Measurements from ENCODE around the gene GLS. TPM values are rescaled to one million over a fixed set of nuclear protein-coding genes. Genes with fewer than 3 reads are reported as not detected.
A peak's percentile ranks its signal among the peaks of the same experiment; 100 is the strongest.

The GLS gene
- total RNA-seq, 2 experiments from 2014 or later, result 136 to 242 TPM

- Mint-ChIP-seq H3K4me1 (peaks cover 58% of the 10 kb centered on the region), H3K9me3 (ENCODE audit: low read depth) (peaks cover 24% of the 10 kb centered on the region), H3K4me3 (no peak overlapping the region), H3K27me3 (no peaks in the 10 kb centered on the region), H3K27ac (peak overlapping the region; percentile 68), H3K36me3 (ENCODE audit: low read depth) (peaks cover 97% of the 10 kb centered on the region)
- ATAC-seq, result no peak
- POLR2A ChIA-PET, result interaction anchor here (1.2 kb wide), 1 partner anchor 13 kb away, joined by 4 read pairs; no protein-coding TSS in a partner anchor
- no peak for DNase-seq
- CTCF ChIA-PET, result interaction anchor here (1.6 kb wide), 1 partner anchor 12 kb away, joined by 4 read pairs; no protein-coding TSS in a partner anchor
- intact Hi-C loops (cut with DNase I, micrococcal nuclease), result loop anchor here in 1 of 2 experiments (2.0 to 5.0 kb wide), 3 partner anchors 27 to 104 kb away; no protein-coding TSS in a partner anchor
Measured at GRCh38 chr2:191001624-191002023, 121.0 kb downstream of the GLS start.

- Mint-ChIP-seq H3K9me3 (ENCODE audit: low read depth) (peaks cover 18% of the 10 kb centered on the region), H3K4me3 (no peak overlapping the region), H3K4me1 (peaks cover 62% of the 10 kb centered on the region), H3K36me3 (ENCODE audit: low read depth) (peaks cover 100% of the 10 kb centered on the region), H3K27me3 (no peaks in the 10 kb centered on the region), H3K27ac (peak overlapping the region; percentile 55)
- no peak for DNase-seq
- intact Hi-C loops (cut with DNase I, micrococcal nuclease), result loop anchor here in 1 of 2 experiments (5.0 kb wide), 2 partner anchors 76 to 106 kb away; no protein-coding TSS in a partner anchor
- ATAC-seq, result peak; percentile 40
- CTCF ChIA-PET, result interaction anchor here (1.4 kb wide), 1 partner anchor 8 kb away, joined by 3 read pairs; no protein-coding TSS in a partner anchor
- POLR2A ChIA-PET, result no interaction called here
Measured at GRCh38 chr2:191003405-191004309, 123.0 kb downstream of the GLS start.

- peaks cover 18% of the 10 kb centered on the region for H3K9me3 Mint-ChIP-seq (ENCODE audit: low read depth)
- ATAC-seq (no peak), DNase-seq (no peak)
- H3K4me1 Mint-ChIP-seq, result peaks cover 69% of the 10 kb centered on the region
- ChIA-PET POLR2A (interaction anchor here (1.1 kb wide), 1 partner anchor 109 kb away, joined by 4 read pairs; no protein-coding TSS in a partner anchor), CTCF (no interaction called here)
- no peak overlapping the region for H3K4me3 Mint-ChIP-seq
- H3K27ac Mint-ChIP-seq, result peak overlapping the region; percentile 15
- no peaks in the 10 kb centered on the region for H3K27me3 Mint-ChIP-seq
- peaks cover 86% of the 10 kb centered on the region for H3K36me3 Mint-ChIP-seq (ENCODE audit: low read depth)
- intact Hi-C loops (cut with DNase I, micrococcal nuclease), result no loop called here
Measured at GRCh38 chr2:191006297-191006696, 125.7 kb downstream of the GLS start.

GRCh38 chr2:191006997-191007783 lies 126.6 kb downstream of the GLS start:
- Mint-ChIP-seq H3K27ac (peak overlapping the region; percentile 62), H3K9me3 (ENCODE audit: low read depth) (peaks cover 18% of the 10 kb centered on the region), H3K4me1 (peaks cover 68% of the 10 kb centered on the region), H3K4me3 (no peak overlapping the region), H3K27me3 (no peaks in the 10 kb centered on the region), H3K36me3 (ENCODE audit: low read depth) (peaks cover 78% of the 10 kb centered on the region)
- ATAC-seq, result no peak
- POLR2A ChIA-PET, result no interaction called here
- intact Hi-C loops (cut with DNase I, micrococcal nuclease), result no loop called here
- CTCF ChIA-PET, result interaction anchor here (0.7 to 1.2 kb wide), 6 partner anchors 12 to 43 kb away, joined by 3 to 4 read pairs (median 3); no protein-coding TSS in a partner anchor
- DNase-seq, result no peak

GRCh38 chr2:191008286-191008685 lies 127.7 kb downstream of the GLS start:
- ATAC-seq, result no peak
- peak overlapping the region; percentile 53 for H3K27ac Mint-ChIP-seq
- peaks cover 61% of the 10 kb centered on the region for H3K4me1 Mint-ChIP-seq
- ChIA-PET POLR2A (interaction anchor here (0.6 kb wide), 1 partner anchor 126 kb away, joined by 3 read pairs; no protein-coding TSS in a partner anchor), CTCF (interaction anchor here (0.6 to 1.2 kb wide), 6 partner anchors 13 to 1298 kb away, joined by 3 to 4 read pairs (median 3); no protein-coding TSS in a partner anchor)
- DNase-seq, result no peak
- no peaks in the 10 kb centered on the region for H3K27me3 Mint-ChIP-seq
- H3K4me3 Mint-ChIP-seq, result no peak overlapping the region
- H3K9me3 Mint-ChIP-seq (ENCODE audit: low read depth), result peaks cover 17% of the 10 kb centered on the region
- H3K36me3 Mint-ChIP-seq (ENCODE audit: low read depth), result peaks cover 67% of the 10 kb centered on the region
- intact Hi-C loops (cut with DNase I, micrococcal nuclease), result no loop called here

- H3K36me3 Mint-ChIP-seq (ENCODE audit: low read depth), result peaks cover 52% of the 10 kb centered on the region
- no peaks in the 10 kb centered on the region for H3K27me3 Mint-ChIP-seq
- H3K9me3 Mint-ChIP-seq (ENCODE audit: low read depth), result peaks cover 4% of the 10 kb centered on the region
- peak overlapping the region; percentile 73 for H3K27ac Mint-ChIP-seq
- intact Hi-C loops (cut with DNase I, micrococcal nuclease), result loop anchor here in 1 of 2 experiments (10.0 kb wide), 1 partner anchor 605 kb away; the partner anchor contains the start of gene MFSD6
- ATAC-seq (no peak), DNase-seq (no peak)
- peaks cover 49% of the 10 kb centered on the region for H3K4me1 Mint-ChIP-seq
- ChIA-PET POLR2A (no interaction called here), CTCF (no interaction called here)
- H3K4me3 Mint-ChIP-seq, result peak overlapping the region; percentile 28
Measured at GRCh38 chr2:191009541-191010374, 129.1 kb downstream of the GLS start.

GRCh38 chr2:191010887-191011885 lies 130.6 kb downstream of the GLS start:
- Mint-ChIP-seq H3K4me1 (peaks cover 43% of the 10 kb centered on the region), H3K27me3 (no peaks in the 10 kb centered on the region), H3K36me3 (ENCODE audit: low read depth) (peaks cover 41% of the 10 kb centered on the region), H3K27ac (no peak overlapping the region), H3K9me3 (ENCODE audit: low read depth) (peaks cover 6% of the 10 kb centered on the region), H3K4me3 (no peak overlapping the region)
- intact Hi-C loops (cut with DNase I, micrococcal nuclease), result loop anchor here in 1 of 2 experiments (10.0 kb wide), 1 partner anchor 606 kb away; the partner anchor contains the start of gene MFSD6
- ATAC-seq, result no peak
- ChIA-PET CTCF (interaction anchor here (0.6 to 3.1 kb wide), 8 partner anchors 9 to 522 kb away, joined by 3 to 13 read pairs (median 5); no protein-coding TSS in a partner anchor), POLR2A (interaction anchor here (0.6 to 3.7 kb wide), 5 partner anchors 9 to 124 kb away, joined by 3 to 24 read pairs (median 3); no protein-coding TSS in a partner anchor)
- peak; percentile 36 for DNase-seq

GRCh38 chr2:191012346-191012745 lies 131.7 kb downstream of the GLS start:
- ChIA-PET POLR2A (interaction anchor here (1.2 to 3.7 kb wide), 2 partner anchors 10 to 15 kb away, joined by 4 to 24 read pairs; no protein-coding TSS in a partner anchor), CTCF (interaction anchor here (0.6 to 3.1 kb wide), 8 partner anchors 8 to 162 kb away, joined by 3 to 13 read pairs (median 5); no protein-coding TSS in a partner anchor)
- intact Hi-C loops (cut with DNase I, micrococcal nuclease), result loop anchor here in 1 of 2 experiments (2.0 to 10.0 kb wide), 2 partner anchors 44 to 608 kb away; partner anchors contain the start of gene MFSD6
- Mint-ChIP-seq H3K27me3 (no peaks in the 10 kb centered on the region), H3K9me3 (ENCODE audit: low read depth) (peaks cover 10% of the 10 kb centered on the region), H3K4me3 (no peak overlapping the region), H3K4me1 (peaks cover 41% of the 10 kb centered on the region), H3K36me3 (ENCODE audit: low read depth) (peaks cover 32% of the 10 kb centered on the region), H3K27ac (no peak overlapping the region)
- DNase-seq (no peak), ATAC-seq (no peak)

All from activated CD4-positive, alpha-beta T cell treated with anti-CD3 and anti-CD28 coated beads for 36 hours (primary cell).